IMR-90 (cell line): ENCODE data around the gene RAD18. TPM values are rescaled to one million over a fixed set of nuclear protein-coding genes. Genes with fewer than 3 reads are reported as not detected.

ENCODE experiments used
- ATAC-seq: fragments of 200-7000 bp; cut with Tn5 transposase; 2 replicates; pipeline ENCODE4 v1.9.1; 2020; ENCODE audit warnings: low read depth, mild to moderate bottlenecking, moderate library complexity
- BruUV-seq: library from RNA; stranded (reverse); fragments of 400-500 nt; replicated peaks from 2 replicates; lab custom pipeline; 2021; lab: Mats Ljungman, UMichigan
- CTCF ChIA-PET: fragments of 300-600 bp; formaldehyde crosslinking; extraction: SDS; loops from one replicate; lab custom pipeline; 2021; ENCODE audit warnings: antibody characterized with exemption; lab: Yijun Ruan, JAX
- POLR2A ChIA-PET: fragments of 300-600 bp; sonication (Branson Sonifier 250); formaldehyde crosslinking; loops from one replicate; lab custom pipeline; 2022; ENCODE audit warnings: antibody characterized with exemption; ENCODE audit not compliant: unreplicated experiment; lab: Charles Lee
- DNase-seq: peaks from one replicate; pipeline ENCODE4 v3.0.0; 2013
- H2AFZ ChIP-seq: replicated peaks from 2 replicates; pipeline ENCODE3; 2013; ENCODE audit warnings: low read length, mild to moderate bottlenecking; ENCODE audit not compliant: poor library complexity
- H2AK5ac ChIP-seq: 2 replicates; pipeline ENCODE4 v1.6.1; 2013; ENCODE audit warnings: low read depth, low read length, inconsistent platforms
- H2AK9ac ChIP-seq: replicated peaks from 2 replicates; pipeline ENCODE3; 2013; ENCODE audit warnings: mild to moderate bottlenecking, low read depth, low read length, moderate library complexity; ENCODE audit not compliant: poor library complexity
- H2BK120ac ChIP-seq: 2 replicates; pipeline ENCODE4 v1.6.1; 2013; ENCODE audit warnings: low read depth, low read length, inconsistent platforms
- H2BK15ac ChIP-seq: 3 replicates; pipeline ENCODE4 v1.6.1; 2013; ENCODE audit warnings: low read depth, low read length, inconsistent platforms
- H2BK20ac ChIP-seq: 2 replicates; pipeline ENCODE4 v1.6.1; 2013; ENCODE audit warnings: low read depth, mild to moderate bottlenecking, inconsistent platforms, low read length, moderate library complexity
- H2BK5ac ChIP-seq: 2 replicates; pipeline ENCODE4 v1.6.1; 2013; ENCODE audit warnings: mild to moderate bottlenecking, low read depth, low read length, inconsistent platforms; ENCODE audit not compliant: poor library complexity, severe bottlenecking
- H3K14ac ChIP-seq: replicated peaks from 2 replicates; pipeline ENCODE4 v1.6.1; 2013; ENCODE audit warnings: low read depth, low read length, inconsistent platforms
- H3K18ac ChIP-seq: 2 replicates; pipeline ENCODE4 v1.6.1; 2013; ENCODE audit warnings: low read depth, low read length, control low read depth
- H3K23ac ChIP-seq: 2 replicates; pipeline ENCODE4 v1.6.1; 2013; ENCODE audit warnings: low read depth, low read length, inconsistent platforms
- H3K27ac ChIP-seq: 2 replicates; pipeline ENCODE4 v1.5.1; 2013; ENCODE audit warnings: mild to moderate bottlenecking, control low read depth, low read length; ENCODE audit not compliant: insufficient read depth
- H3K27me3 ChIP-seq: 2 replicates; pipeline ENCODE4 v1.6.1; 2013; ENCODE audit warnings: low read length; ENCODE audit not compliant: control insufficient read depth, insufficient read depth
- H3K36me3 ChIP-seq: 2 replicates; pipeline ENCODE4 v1.6.1; 2013; ENCODE audit warnings: low read length, mixed read lengths; ENCODE audit not compliant: control insufficient read depth, insufficient read depth
- H3K4ac ChIP-seq: 2 replicates; pipeline ENCODE4 v1.6.1; 2013; ENCODE audit warnings: low read depth, low read length, inconsistent platforms
- H3K4me1 ChIP-seq: 2 replicates; pipeline ENCODE4 v1.6.1; 2013; ENCODE audit warnings: low read length, mixed read lengths; ENCODE audit not compliant: control insufficient read depth, insufficient read depth
- H3K4me2 ChIP-seq: 2 replicates; pipeline ENCODE4 v1.6.1; 2013; ENCODE audit warnings: low read depth, mild to moderate bottlenecking, control low read depth, low read length, moderate library complexity
- H3K4me3 ChIP-seq: 2 replicates; pipeline ENCODE4 v1.5.1; 2013; ENCODE audit warnings: low read depth, mild to moderate bottlenecking, control low read depth, low read length, moderate library complexity; ENCODE audit not compliant: insufficient read depth
- H3K56ac ChIP-seq: 2 replicates; pipeline ENCODE4 v1.6.1; 2013; ENCODE audit warnings: low read length, inconsistent platforms; ENCODE audit not compliant: insufficient read depth; ENCODE audit errors: extremely low read depth
- H3K79me1 ChIP-seq, 2 experiments: 2 replicates each; pipeline ENCODE4 v1.6.1; 2013; ENCODE audit warnings: low read length in 2 of 2, inconsistent platforms in 1 of 2, low read depth in 1 of 2
- H3K9ac ChIP-seq: 2 replicates; pipeline ENCODE4 v1.6.1; 2013; ENCODE audit warnings: low read depth, low read length, control low read depth
- H3K9me1 ChIP-seq: 2 replicates; pipeline ENCODE4 v1.6.1; 2013; ENCODE audit warnings: low read length, inconsistent platforms; ENCODE audit not compliant: insufficient read depth
- H3K9me3 ChIP-seq: 2 replicates; pipeline ENCODE4 v1.6.1; 2013; ENCODE audit warnings: low read length; ENCODE audit not compliant: control insufficient read depth, insufficient read depth
- H4K20me1 ChIP-seq: 2 replicates; pipeline ENCODE4 v1.6.1; 2013; ENCODE audit warnings: low read length, inconsistent platforms; ENCODE audit not compliant: insufficient read depth
- H4K5ac ChIP-seq: 2 replicates; pipeline ENCODE4 v1.6.1; 2013; ENCODE audit warnings: mild to moderate bottlenecking, low read depth, low read length, control low read depth
- H4K8ac ChIP-seq, 2 experiments: 2 replicates each; pipeline ENCODE4 v1.6.1; 2013; ENCODE audit warnings: low read depth in 2 of 2, low read length in 2 of 2, control low read depth in 1 of 2, inconsistent platforms in 1 of 2
- H4K91ac ChIP-seq: 2 replicates; pipeline ENCODE4 v1.6.1; 2013; ENCODE audit warnings: low read depth, low read length, inconsistent platforms; ENCODE audit not compliant: insufficient read depth
- BHLHE40 ChIP-seq: fragments of 150-350 bp; IDR thresholded peaks from 2 replicates; pipeline ENCODE4 v1.6.1; 2016; ENCODE audit warnings: mild to moderate bottlenecking, low read depth, low read length
- FOS ChIP-seq: fragments of 150-350 bp; IDR thresholded peaks from 2 replicates; pipeline ENCODE4 v1.6.1; 2016; ENCODE audit warnings: low read depth, low read length
- WGBS, 2 experiments: methylation state at CpG; one replicate each; pipeline versions ENCODE4 v1.1.5 to v1.1.7; 2013; ENCODE audit warnings: missing lambda C conversion rate in 2 of 2; ENCODE audit not compliant: insufficient read length in 1 of 2; ENCODE audit errors: extremely low coverage in 2 of 2; 5-methylcytosine and 5-hydroxymethylcytosine counted together
- dilution Hi-C: fragments of 300-500 bp; cut with HindIII; formaldehyde crosslinking; loops from one replicate; pipeline ENCODE4 v1.14.3; 2018; ENCODE audit warnings: low sequenced_read_pairs; ENCODE audit not compliant: unreplicated experiment
- in situ Hi-C: fragments of 300-500 bp; cut with MboI; formaldehyde crosslinking; loops from 3 replicates; pipeline ENCODE4 v1.14.3; 2019; ENCODE audit warnings: low sequenced_read_pairs, inconsistent platforms, mixed read lengths
- intact Hi-C: fragments of 100-400 bp; cut with micrococcal nuclease; formaldehyde crosslinking; loops from 2 replicates; pipeline ENCODE4 v1.10.0; 2022
- polyA plus RNA-seq, 3 experiments: library from polyadenylated mRNA; depleted of rRNA; stranded (reverse); fragments of >200 nt; gene quantifications; 2 replicates each; pipeline ENCODE4 v1.2.3, GENCODE V29; 2012; ENCODE audit warnings: low replicate concordance in 1 of 3
- total RNA-seq: library from RNA; depleted of rRNA; stranded (reverse); fragments of >200 nt; gene quantifications from 2 replicates; pipeline ENCODE4 v1.2.3, GENCODE V29; 2012
- TF ChIP-seq, protein P1 (sequence below): fragments of 150-350 bp; IDR thresholded peaks from 2 replicates; pipeline ENCODE4 v1.6.1; 2017; ENCODE audit warnings: mild to moderate bottlenecking, antibody characterized with exemption, low read length, low read depth

Gene RAD18
- total and polyA plus RNA-seq, 2 of the 4 experiments (the other 2 are of a cell fraction): 8.2 to 17.2 TPM

DNA sequence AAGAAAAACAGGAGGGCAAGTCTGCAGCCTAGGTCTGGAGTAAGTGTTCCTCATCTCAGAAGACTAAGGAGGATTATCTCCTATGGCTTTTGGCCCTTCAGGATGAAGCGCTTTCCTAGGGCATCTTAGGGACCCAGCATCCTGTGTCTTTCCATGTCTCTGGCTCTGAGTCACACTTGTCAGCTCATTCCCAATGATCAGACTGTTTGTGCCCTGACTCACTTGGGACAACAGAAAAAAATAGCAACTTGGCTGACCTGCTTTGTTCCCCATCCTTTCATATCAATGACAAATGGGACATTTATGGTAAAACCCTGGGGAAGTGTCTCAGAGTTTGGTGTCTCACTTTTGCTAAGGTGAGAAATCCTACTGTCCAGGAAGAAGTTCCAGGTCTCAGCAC is 117.6 kb downstream of the RAD18 start:
- intact Hi-C loops: loop anchor here (10.0 kb wide), 1 partner anchor 401 kb away; no protein-coding TSS in a partner anchor
- H3K14ac ChIP-seq: peak overlapping the region; percentile 93
- H3K4ac ChIP-seq: peak overlapping the region; percentile 94
- H3K79me1 ChIP-seq: peaks cover 3 to 16% of the 10 kb centered on the region in 2 experiments; a peak in 2 of 4 replicates
- 57% methylated on average over 1 of the region's 1 CpG; no CpG with 5 or more reads in 1 of the 2 experiments for WGBS, 2 experiments
- peak overlapping the region; percentile 17 for H2AK9ac ChIP-seq
- TF ChIP-seq BHLHE40 (peak; percentile 26; the same call in 1 of the 2 replicates), FOS (0 out of 2 replicates have a peak, but pooled peaks have one; percentile 19)
- TF ChIP-seq, protein P1, sequence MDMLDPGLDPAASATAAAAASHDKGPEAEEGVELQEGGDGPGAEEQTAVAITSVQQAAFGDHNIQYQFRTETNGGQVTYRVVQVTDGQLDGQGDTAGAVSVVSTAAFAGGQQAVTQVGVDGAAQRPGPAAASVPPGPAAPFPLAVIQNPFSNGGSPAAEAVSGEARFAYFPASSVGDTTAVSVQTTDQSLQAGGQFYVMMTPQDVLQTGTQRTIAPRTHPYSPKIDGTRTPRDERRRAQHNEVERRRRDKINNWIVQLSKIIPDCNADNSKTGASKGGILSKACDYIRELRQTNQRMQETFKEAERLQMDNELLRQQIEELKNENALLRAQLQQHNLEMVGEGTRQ: no peak
- peak; percentile 13; the same call in 1 of the 2 replicates for ATAC-seq
- peak overlapping the region; percentile 67; the same call in 2 of the 3 replicates for H2BK15ac ChIP-seq
- H2AK5ac ChIP-seq: peak overlapping the region; percentile 78; the same call in 1 of the 2 replicates
- ChIA-PET POLR2A (interaction anchor here (1.0 kb wide), 1 partner anchor 9 kb away, joined by 3 read pairs; no protein-coding TSS in a partner anchor), CTCF (interaction anchor here (0.6 to 0.9 kb wide), 2 partner anchors 76 to 910 kb away, joined by 3 read pairs; partner anchors contain the start of gene OXTR)
- H3K4me3 ChIP-seq: no peak overlapping the region
- peak overlapping the region; percentile 21; the same call in 1 of the 2 replicates for H4K5ac ChIP-seq
- peak overlapping the region; percentile 16 to 81; a peak in 3 of 4 replicates for H4K8ac ChIP-seq
- H4K91ac ChIP-seq: peak overlapping the region; percentile 92; the same call in 1 of the 2 replicates
- BruUV-seq: no TSS peak
- no peaks in the 10 kb centered on the region for H4K20me1 ChIP-seq
- peaks cover 23% of the 10 kb centered on the region for H3K9me1 ChIP-seq
- H3K27me3 ChIP-seq: no peaks in the 10 kb centered on the region
- in situ Hi-C loops: no loop called here
- H3K36me3 ChIP-seq: no peaks in the 10 kb centered on the region
- no peak overlapping the region for H2AFZ ChIP-seq
- H3K4me2 ChIP-seq: no peak overlapping the region
- peak overlapping the region; percentile 93; the same call in 1 of the 2 replicates for H3K18ac ChIP-seq
- DNase-seq: peak; percentile 72
- H3K9me3 ChIP-seq: no peaks in the 10 kb centered on the region
- H3K9ac ChIP-seq: no peak overlapping the region
- no peak overlapping the region for H3K27ac ChIP-seq
- peaks cover 14% of the 10 kb centered on the region for H3K4me1 ChIP-seq
- peak overlapping the region; percentile 73 for H2BK120ac ChIP-seq
- 0 out of 2 replicates have a peak overlapping the region, but pooled peaks have one; percentile 88 for H3K23ac ChIP-seq
- H3K56ac ChIP-seq: no peak overlapping the region
- H2BK20ac ChIP-seq: peak overlapping the region; percentile 95
- dilution Hi-C loops: no loop called here
- H2BK5ac ChIP-seq: peak overlapping the region; percentile 95
